CD14-positive monocyte (primary cell): ENCODE measurements around the gene CHST11. TPM values are rescaled to one million over a fixed set of nuclear protein-coding genes. Genes with fewer than 3 reads are reported as not detected.

Experiments
- DNase-seq, 3 donors: peaks; one replicate each; pipeline ENCODE4 v3.0.0-alpha.2; 2011 to 2022
- H2AFZ ChIP-seq: 2 replicates; pipeline ENCODE4 v1.6.0; 2012; ENCODE audit warnings: mild to moderate bottlenecking, low read depth, low read length, inconsistent platforms; ENCODE audit not compliant: insufficient read depth, poor library complexity, severe bottlenecking
- H3K27ac ChIP-seq, 2 donors: 1 replicate in 1 of 2; 2 replicates in 1 of 2; pipeline ENCODE4 v1.5.1; 2012 to 2013; ENCODE audit warnings: low read length in 2 of 2, control low read depth in 1 of 2, inconsistent platforms in 1 of 2, low read depth in 1 of 2, mild to moderate bottlenecking in 1 of 2
- H3K27me3 ChIP-seq, 2 donors: one replicate each; pipeline versions ENCODE4 v1.6.0 to v1.6.1; 2011 to 2013; ENCODE audit warnings: low read length in 2 of 2; ENCODE audit not compliant: control insufficient read depth in 2 of 2, insufficient read depth in 2 of 2
- H3K36me3 ChIP-seq, 2 donors: replicated peaks in 1 of 2; 1 replicate in 1 of 2; 2 replicates in 1 of 2; pipeline versions ENCODE4 v1.5.1 to v1.6.1; 2012 to 2013; ENCODE audit warnings: low read length in 2 of 2, control low read depth in 1 of 2, inconsistent platforms in 1 of 2, mild to moderate bottlenecking in 1 of 2; ENCODE audit not compliant: insufficient read depth in 2 of 2, control insufficient read depth in 1 of 2
- H3K4me1 ChIP-seq, 2 donors: 1 replicate in 1 of 2; 2 replicates in 1 of 2; pipeline versions ENCODE4 v1.5.1 to v1.6.1; 2012 to 2013; ENCODE audit warnings: low read length in 2 of 2, control low read depth in 1 of 2, inconsistent platforms in 1 of 2, mild to moderate bottlenecking in 1 of 2, moderate library complexity in 1 of 2; ENCODE audit not compliant: insufficient read depth in 2 of 2, control insufficient read depth in 1 of 2
- H3K4me2 ChIP-seq: replicated peaks from 2 replicates; pipeline ENCODE3; 2012; ENCODE audit warnings: low read length, moderate library complexity, mild to moderate bottlenecking; ENCODE audit not compliant: poor library complexity, severe bottlenecking; ENCODE audit errors: extremely low read depth
- H3K4me3 ChIP-seq, 3 experiments: fragments of 200-600 bp in 1 of 3; sonication (generic) in 1 of 3; replicated peaks in 1 of 3; 1 replicate in 2 of 3; 2 replicates in 1 of 3; pipeline ENCODE4 v1.5.1; 2011 to 2013; ENCODE audit warnings: low read length in 3 of 3, mild to moderate bottlenecking in 3 of 3, control low read depth in 2 of 3, low read depth in 2 of 3, inconsistent platforms in 1 of 3, moderate library complexity in 1 of 3
- H3K79me2 ChIP-seq: 2 replicates; pipeline ENCODE4 v1.6.0; 2012; ENCODE audit warnings: mild to moderate bottlenecking, control low read depth, inconsistent platforms, low read length, moderate library complexity; ENCODE audit not compliant: insufficient read depth
- H3K9ac ChIP-seq: 2 replicates; pipeline ENCODE4 v1.6.0; 2017; ENCODE audit warnings: low read length, mild to moderate bottlenecking; ENCODE audit not compliant: insufficient read depth, poor library complexity, severe bottlenecking
- H3K9me3 ChIP-seq, 2 donors: replicated peaks in 1 of 2; 1 replicate in 1 of 2; 2 replicates in 1 of 2; pipeline versions ENCODE4 v1.5.1 to v1.6.1; 2012 to 2013; ENCODE audit warnings: low read length in 2 of 2, control low read depth in 1 of 2; ENCODE audit not compliant: control insufficient read depth in 1 of 2, insufficient read depth in 1 of 2
- H4K20me1 ChIP-seq: 2 replicates; pipeline ENCODE4 v1.6.0; 2012; ENCODE audit warnings: mild to moderate bottlenecking, low read length, control low read depth, moderate library complexity; ENCODE audit not compliant: insufficient read depth
- H3K27ac Mint-ChIP-seq, 7 donors: one replicate each; pipeline ENCODE4 v1.8.0; 2020; ENCODE audit warnings: mild to moderate bottlenecking in 7 of 7, mixed read lengths in 7 of 7, moderate library complexity in 6 of 7, inconsistent platforms in 2 of 7
- H3K27me3 Mint-ChIP-seq, 3 donors: one replicate each; pipeline ENCODE4 v1.8.0; 2021 to 2022; ENCODE audit warnings: low read depth in 3 of 3, mild to moderate bottlenecking in 3 of 3, mixed read lengths in 3 of 3, moderate library complexity in 3 of 3, inconsistent platforms in 1 of 3
- H3K36me3 Mint-ChIP-seq, 2 donors: one replicate each; pipeline ENCODE4 v1.8.0; 2020; ENCODE audit warnings: mixed read lengths in 2 of 2, inconsistent platforms in 1 of 2, mild to moderate bottlenecking in 1 of 2
- H3K4me1 Mint-ChIP-seq: one replicate; pipeline ENCODE4 v1.8.0; 2020; ENCODE audit warnings: mild to moderate bottlenecking, mixed read lengths
- H3K4me3 Mint-ChIP-seq, 2 donors: one replicate each; pipeline ENCODE4 v1.8.0; 2020; ENCODE audit warnings: mild to moderate bottlenecking in 2 of 2, mixed read lengths in 2 of 2, moderate library complexity in 1 of 2
- H3K9me3 Mint-ChIP-seq, 7 donors: one replicate each; pipeline ENCODE4 v1.8.0; 2020 to 2022; ENCODE audit warnings: mixed read lengths in 7 of 7, mild to moderate bottlenecking in 6 of 7, moderate library complexity in 6 of 7, inconsistent platforms in 2 of 7
- CTCF ChIP-seq: fragments of 200-600 bp; IDR thresholded peaks from one replicate; pipeline ENCODE4 v1.8.0; 2022; ENCODE audit warnings: antibody characterized with exemption, mild to moderate bottlenecking
- WGBS: methylation state at CpG from one replicate; pipeline ENCODE4 v1.1.5; 2013; ENCODE audit warnings: missing lambda C conversion rate; ENCODE audit not compliant: insufficient coverage; 5-methylcytosine and 5-hydroxymethylcytosine counted together
- intact Hi-C, 2 donors: fragments of 100-400 bp; cut with micrococcal nuclease; formaldehyde crosslinking; loops; one replicate each; pipeline versions ENCODE4 v1.15.0 to v1.15.1; 2023
- polyA plus RNA-seq, 3 donors: library from polyadenylated mRNA; depleted of rRNA in 1 of 3; unstranded in 2 of 3; stranded (reverse) in 1 of 3; fragments of 300-500 nt in 2 of 3; fragments of >200 nt in 1 of 3; fragmentation: Illumina TruSeq in 2 of 3; gene quantifications; 1 replicate in 2 of 3; 2 replicates in 1 of 3; pipeline ENCODE4 v1.2.3, GENCODE V29; 2012 to 2021

The CHST11 gene
- polyA plus RNA-seq, 3 donors, result 44.4 to 66.6 (median 48.4) TPM

DNA sequence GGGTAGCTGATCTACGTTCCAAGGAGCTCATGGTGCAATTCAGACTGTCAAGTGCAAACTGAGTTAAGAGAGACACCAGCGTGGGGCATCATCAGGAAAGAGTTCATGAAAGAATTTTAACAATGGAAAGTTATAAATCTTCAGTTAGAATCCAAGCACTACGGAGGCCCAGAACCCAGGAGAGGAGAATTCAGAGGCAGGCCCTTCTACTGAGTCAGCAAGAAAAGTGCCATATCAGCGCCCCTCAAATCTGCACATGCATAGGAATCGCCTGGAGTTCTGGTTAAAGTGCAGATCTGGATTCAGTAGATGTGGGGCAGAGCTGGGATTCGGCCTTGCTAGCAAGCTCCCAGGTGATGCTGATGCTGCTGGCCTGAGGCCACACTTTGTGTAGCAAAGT, 45.9 kb downstream of the CHST11 start:
- no peak overlapping the region for H3K4me3 ChIP-seq
- H3K27me3 ChIP-seq, result no peaks in the 10 kb centered on the region
- TF ChIP-seq CTCF, result no peak
- intact Hi-C loops, result no loop called here
- H3K4me2 ChIP-seq, result no peak overlapping the region
- H3K27ac Mint-ChIP-seq, result peak overlapping the region in 2 of 7 donors; percentile 21 to 22
- H3K9ac ChIP-seq, result no peak overlapping the region
- H3K4me3 Mint-ChIP-seq, result no peak overlapping the region
- H3K27ac ChIP-seq, result no peak overlapping the region
- peaks cover 98% of the 10 kb centered on the region for H3K79me2 ChIP-seq
- WGBS, result 72% methylated on average over 4 of the region's 6 CpGs
- peaks cover 0 to 3% (median 0%) of the 10 kb centered on the region in 7 donors for H3K9me3 Mint-ChIP-seq
- no peak for DNase-seq
- peaks cover 0 to 6% (median 3%) of the 10 kb centered on the region in 3 donors for H3K27me3 Mint-ChIP-seq
- H3K4me1 Mint-ChIP-seq, result peaks cover 74% of the 10 kb centered on the region
- no peak overlapping the region for H2AFZ ChIP-seq
- peaks cover 3 to 17% of the 10 kb centered on the region in 2 donors for H3K36me3 ChIP-seq
- H4K20me1 ChIP-seq, result peaks cover 100% of the 10 kb centered on the region
- H3K36me3 Mint-ChIP-seq, result peaks cover 50 to 53% of the 10 kb centered on the region in 2 donors
- peaks cover 24 to 26% of the 10 kb centered on the region in 2 donors for H3K4me1 ChIP-seq
- no peaks in the 10 kb centered on the region for H3K9me3 ChIP-seq

DNA sequence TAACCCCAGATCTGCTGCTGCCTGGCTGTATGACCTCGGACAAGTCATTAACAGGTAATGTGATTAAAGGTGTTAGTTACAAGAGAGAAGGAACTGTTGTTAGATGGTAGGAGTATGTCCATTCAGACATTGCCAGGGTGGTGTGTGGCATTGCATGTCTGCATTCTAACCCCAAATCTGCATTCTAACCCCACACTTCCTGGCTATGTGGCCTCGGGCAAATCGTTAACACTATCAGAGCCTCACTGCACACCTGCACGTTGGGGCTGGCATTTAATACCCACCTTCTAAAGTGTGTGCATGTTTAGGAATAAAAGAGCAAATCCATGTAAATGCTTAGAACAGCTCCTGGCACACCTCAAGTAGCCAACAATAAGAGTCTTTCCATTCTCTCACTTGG, 46.4 kb downstream of the CHST11 start:
- Histone ChIP-seq H3K27me3 (no peaks in the 10 kb centered on the region), H3K4me2 (no peak overlapping the region), H3K9ac (no peak overlapping the region), H2AFZ (no peak overlapping the region), H3K27ac (no peak overlapping the region), H3K79me2 (peaks cover 100% of the 10 kb centered on the region), H3K9me3 (no peaks in the 10 kb centered on the region), H3K36me3 (peaks cover 3 to 17% of the 10 kb centered on the region in 2 donors), H3K4me3 (no peak overlapping the region), H3K4me1 (peaks cover 19 to 21% of the 10 kb centered on the region in 2 donors), H4K20me1 (peaks cover 100% of the 10 kb centered on the region)
- TF ChIP-seq CTCF, result no peak
- Mint-ChIP-seq H3K27me3 (peaks cover 0 to 3% (median 3%) of the 10 kb centered on the region in 3 donors), H3K9me3 (peaks cover 0 to 3% (median 0%) of the 10 kb centered on the region in 7 donors), H3K27ac (no peak overlapping the region), H3K4me1 (peaks cover 73% of the 10 kb centered on the region), H3K36me3 (peaks cover 53 to 58% of the 10 kb centered on the region in 2 donors), H3K4me3 (no peak overlapping the region)
- intact Hi-C loops, result no loop called here
- WGBS, result no CpG with 5 or more reads among the region's 4 CpGs
- DNase-seq, result no peak
